ENCODE results near the gene RHOH.

RHOH gene

DNA sequence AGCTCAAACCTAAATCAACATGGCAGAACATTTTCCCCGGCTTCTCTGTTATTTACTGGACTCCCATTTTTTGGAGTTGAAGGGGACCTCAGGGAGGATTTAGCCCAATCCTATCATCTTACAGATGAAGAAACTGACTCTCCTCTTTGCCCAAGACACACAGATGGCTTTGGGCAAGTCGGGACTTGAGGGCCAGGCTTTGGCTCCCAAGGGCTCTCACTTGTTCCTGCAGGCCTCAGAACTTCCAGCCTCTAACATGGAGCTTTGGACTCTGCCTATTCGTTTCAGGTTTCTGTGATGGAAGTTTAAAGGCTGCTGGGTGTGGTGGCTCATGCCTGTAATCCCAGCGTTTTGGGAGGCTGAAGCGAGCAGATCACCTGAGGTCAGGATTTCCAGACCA lies 59.5 kb downstream of the RHOH start:
- no peak overlapping the region for H3K4me3 ChIP-seq (ENCODE audit: low read depth in 1 of 5, low read length in 5 of 5)
- H3K4me1 ChIP-seq (ENCODE audit: control insufficient read depth in 5 of 5, insufficient read depth in 5 of 5, low read length in 5 of 5): peaks cover 0 to 4% (median 0%) of the 10 kb centered on the region in 5 donors
- no peak overlapping the region for H3K9ac ChIP-seq (ENCODE audit: low read length in 5 of 5)
- no peaks in the 10 kb centered on the region for H3K36me3 ChIP-seq (ENCODE audit: control insufficient read depth in 5 of 5, insufficient read depth in 5 of 5, low read length in 5 of 5)
- H3K27ac ChIP-seq (ENCODE audit: low read depth, low read length): no peak overlapping the region
- H3K9me3 ChIP-seq (ENCODE audit: control insufficient read depth in 5 of 5, low read length in 5 of 5): no peaks in the 10 kb centered on the region
- H3K27me3 ChIP-seq (ENCODE audit: control insufficient read depth in 5 of 5, insufficient read depth in 4 of 5, low read length in 5 of 5): no peaks in the 10 kb centered on the region

DNA sequence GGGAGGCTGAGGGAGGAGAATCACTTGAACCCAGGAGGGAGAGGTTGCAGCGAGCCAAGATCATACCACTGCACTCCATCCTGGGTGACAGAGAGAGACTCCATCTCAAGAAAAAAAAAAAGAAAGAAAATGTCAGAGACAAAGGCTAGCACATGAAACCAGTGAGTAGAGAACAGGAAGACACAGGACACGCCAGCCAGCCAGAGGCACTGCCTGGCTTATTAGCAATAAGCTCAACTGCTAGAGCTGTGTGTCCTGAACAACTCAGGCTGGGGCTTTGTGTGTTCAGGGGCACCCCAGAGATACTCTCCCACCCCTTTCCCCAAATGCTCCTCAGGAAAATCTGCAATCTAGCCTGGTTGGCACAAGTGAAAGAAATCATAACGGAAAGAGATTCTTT lies 60.0 kb downstream of the RHOH start:
- no peak overlapping the region for H3K9ac ChIP-seq (ENCODE audit: low read length in 5 of 5)
- H3K9me3 ChIP-seq (ENCODE audit: control insufficient read depth in 5 of 5, low read length in 5 of 5): no peaks in the 10 kb centered on the region
- no peaks in the 10 kb centered on the region for H3K36me3 ChIP-seq (ENCODE audit: control insufficient read depth in 5 of 5, insufficient read depth in 5 of 5, low read length in 5 of 5)
- H3K4me3 ChIP-seq (ENCODE audit: low read depth in 1 of 5, low read length in 5 of 5): no peak overlapping the region
- no peak overlapping the region for H3K27ac ChIP-seq (ENCODE audit: low read depth, low read length)
- H3K4me1 ChIP-seq (ENCODE audit: control insufficient read depth in 5 of 5, insufficient read depth in 5 of 5, low read length in 5 of 5): peaks cover 0 to 4% (median 0%) of the 10 kb centered on the region in 5 donors
- no peaks in the 10 kb centered on the region for H3K27me3 ChIP-seq (ENCODE audit: control insufficient read depth in 5 of 5, insufficient read depth in 4 of 5, low read length in 5 of 5)

GRCh38 chr4:40258627-40259026 lies 61.8 kb downstream of the RHOH start:
- no peak overlapping the region for H3K4me3 ChIP-seq (ENCODE audit: low read depth in 1 of 5, low read length in 5 of 5)
- no peak overlapping the region for H3K9ac ChIP-seq (ENCODE audit: low read length in 5 of 5)
- H3K27ac ChIP-seq (ENCODE audit: low read depth, low read length): no peak overlapping the region
- no peaks in the 10 kb centered on the region for H3K9me3 ChIP-seq (ENCODE audit: control insufficient read depth in 5 of 5, low read length in 5 of 5)
- H3K27me3 ChIP-seq (ENCODE audit: control insufficient read depth in 5 of 5, insufficient read depth in 4 of 5, low read length in 5 of 5): no peaks in the 10 kb centered on the region
- H3K4me1 ChIP-seq (ENCODE audit: control insufficient read depth in 5 of 5, insufficient read depth in 5 of 5, low read length in 5 of 5): peaks cover 0 to 4% (median 0%) of the 10 kb centered on the region in 5 donors
- no peaks in the 10 kb centered on the region for H3K36me3 ChIP-seq (ENCODE audit: control insufficient read depth in 5 of 5, insufficient read depth in 5 of 5, low read length in 5 of 5)

- Histone ChIP-seq H3K9me3 (ENCODE audit: control insufficient read depth in 5 of 5, low read length in 5 of 5) (no peaks in the 10 kb centered on the region), H3K4me3 (ENCODE audit: low read depth in 1 of 5, low read length in 5 of 5) (no peak overlapping the region), H3K9ac (ENCODE audit: low read length in 5 of 5) (no peak overlapping the region), H3K4me1 (ENCODE audit: control insufficient read depth in 5 of 5, insufficient read depth in 5 of 5, low read length in 5 of 5) (peaks cover 0 to 10% (median 4%) of the 10 kb centered on the region in 5 donors), H3K36me3 (ENCODE audit: control insufficient read depth in 5 of 5, insufficient read depth in 5 of 5, low read length in 5 of 5) (no peaks in the 10 kb centered on the region), H3K27ac (ENCODE audit: low read depth, low read length) (no peak overlapping the region), H3K27me3 (ENCODE audit: control insufficient read depth in 5 of 5, insufficient read depth in 4 of 5, low read length in 5 of 5) (no peaks in the 10 kb centered on the region)
These were observed 64.6 kb downstream of the RHOH start for GRCh38 chr4:40261231-40262076.

DNA sequence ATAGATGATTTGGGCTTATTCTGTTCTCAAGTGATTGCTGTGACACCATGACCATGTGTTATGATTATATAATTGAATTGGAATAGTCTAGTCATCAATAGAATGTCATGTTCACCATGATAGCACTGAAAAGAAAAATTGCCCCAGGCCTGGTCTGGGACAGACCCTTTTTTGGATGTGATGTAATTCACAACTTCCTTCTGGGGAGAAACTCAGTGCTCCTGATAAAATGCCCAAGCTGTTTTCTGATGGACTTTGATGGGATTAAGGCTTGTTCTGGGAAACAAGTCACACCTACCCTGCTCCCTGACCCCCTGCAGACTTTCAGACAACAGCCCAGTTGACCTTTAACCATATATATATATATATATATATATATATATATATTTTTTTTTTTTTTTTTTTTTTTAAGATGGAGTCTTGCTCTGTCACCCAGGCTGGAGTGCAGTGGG lies 65.3 kb downstream of the RHOH start:
- H3K27me3 ChIP-seq (ENCODE audit: control insufficient read depth in 5 of 5, insufficient read depth in 4 of 5, low read length in 5 of 5): no peaks in the 10 kb centered on the region
- no peak overlapping the region for H3K4me3 ChIP-seq (ENCODE audit: low read depth in 1 of 5, low read length in 5 of 5)
- H3K9me3 ChIP-seq (ENCODE audit: control insufficient read depth in 5 of 5, low read length in 5 of 5): no peaks in the 10 kb centered on the region
- H3K36me3 ChIP-seq (ENCODE audit: control insufficient read depth in 5 of 5, insufficient read depth in 5 of 5, low read length in 5 of 5): no peaks in the 10 kb centered on the region
- H3K9ac ChIP-seq (ENCODE audit: low read length in 5 of 5): no peak overlapping the region
- H3K4me1 ChIP-seq (ENCODE audit: control insufficient read depth in 5 of 5, insufficient read depth in 5 of 5, low read length in 5 of 5): peaks cover 0 to 10% (median 4%) of the 10 kb centered on the region in 5 donors
- H3K27ac ChIP-seq (ENCODE audit: low read depth, low read length): no peak overlapping the region

GRCh38 chr4:40262861-40263260 lies 66.0 kb downstream of the RHOH start:
- Histone ChIP-seq H3K36me3 (ENCODE audit: control insufficient read depth in 5 of 5, insufficient read depth in 5 of 5, low read length in 5 of 5) (no peaks in the 10 kb centered on the region), H3K4me3 (ENCODE audit: low read depth in 1 of 5, low read length in 5 of 5) (no peak overlapping the region), H3K9me3 (ENCODE audit: control insufficient read depth in 5 of 5, low read length in 5 of 5) (no peaks in the 10 kb centered on the region), H3K27me3 (ENCODE audit: control insufficient read depth in 5 of 5, insufficient read depth in 4 of 5, low read length in 5 of 5) (no peaks in the 10 kb centered on the region), H3K4me1 (ENCODE audit: control insufficient read depth in 5 of 5, insufficient read depth in 5 of 5, low read length in 5 of 5) (peaks cover 0 to 10% (median 4%) of the 10 kb centered on the region in 5 donors), H3K27ac (ENCODE audit: low read depth, low read length) (no peak overlapping the region), H3K9ac (ENCODE audit: low read length in 5 of 5) (no peak overlapping the region)

- Histone ChIP-seq H3K4me3 (ENCODE audit: low read depth in 1 of 5, low read length in 5 of 5) (no peak overlapping the region), H3K27me3 (ENCODE audit: control insufficient read depth in 5 of 5, insufficient read depth in 4 of 5, low read length in 5 of 5) (no peaks in the 10 kb centered on the region), H3K9me3 (ENCODE audit: control insufficient read depth in 5 of 5, low read length in 5 of 5) (no peaks in the 10 kb centered on the region), H3K9ac (ENCODE audit: low read length in 5 of 5) (no peak overlapping the region), H3K4me1 (ENCODE audit: control insufficient read depth in 5 of 5, insufficient read depth in 5 of 5, low read length in 5 of 5) (peaks cover 0 to 10% (median 4%) of the 10 kb centered on the region in 5 donors), H3K36me3 (ENCODE audit: control insufficient read depth in 5 of 5, insufficient read depth in 5 of 5, low read length in 5 of 5) (no peaks in the 10 kb centered on the region), H3K27ac (ENCODE audit: low read depth, low read length) (no peak overlapping the region)
These were observed 67.7 kb downstream of the RHOH start for GRCh38 chr4:40264497-40264896.

- no peak overlapping the region for H3K9ac ChIP-seq (ENCODE audit: low read length in 5 of 5)
- no peaks in the 10 kb centered on the region for H3K36me3 ChIP-seq (ENCODE audit: control insufficient read depth in 5 of 5, insufficient read depth in 5 of 5, low read length in 5 of 5)
- no peaks in the 10 kb centered on the region for H3K9me3 ChIP-seq (ENCODE audit: control insufficient read depth in 5 of 5, low read length in 5 of 5)
- no peak overlapping the region for H3K27ac ChIP-seq (ENCODE audit: low read depth, low read length)
- H3K4me1 ChIP-seq (ENCODE audit: control insufficient read depth in 5 of 5, insufficient read depth in 5 of 5, low read length in 5 of 5): peaks cover 0 to 10% (median 4%) of the 10 kb centered on the region in 5 donors
- no peak overlapping the region for H3K4me3 ChIP-seq (ENCODE audit: low read depth in 1 of 5, low read length in 5 of 5)
- H3K27me3 ChIP-seq (ENCODE audit: control insufficient read depth in 5 of 5, insufficient read depth in 4 of 5, low read length in 5 of 5): no peaks in the 10 kb centered on the region
These were observed 68.4 kb downstream of the RHOH start for GRCh38 chr4:40264995-40265909.

GRCh38 chr4:40265910-40266274 lies 69.1 kb downstream of the RHOH start:
- Histone ChIP-seq H3K9me3 (ENCODE audit: control insufficient read depth in 5 of 5, low read length in 5 of 5) (no peaks in the 10 kb centered on the region), H3K27me3 (ENCODE audit: control insufficient read depth in 5 of 5, insufficient read depth in 4 of 5, low read length in 5 of 5) (no peaks in the 10 kb centered on the region), H3K9ac (ENCODE audit: low read length in 5 of 5) (no peak overlapping the region), H3K36me3 (ENCODE audit: control insufficient read depth in 5 of 5, insufficient read depth in 5 of 5, low read length in 5 of 5) (no peaks in the 10 kb centered on the region), H3K4me3 (ENCODE audit: low read depth in 1 of 5, low read length in 5 of 5) (no peak overlapping the region), H3K27ac (ENCODE audit: low read depth, low read length) (no peak overlapping the region), H3K4me1 (ENCODE audit: control insufficient read depth in 5 of 5, insufficient read depth in 5 of 5, low read length in 5 of 5) (peaks cover 0 to 10% (median 4%) of the 10 kb centered on the region in 5 donors)

- H3K9me3 ChIP-seq (ENCODE audit: control insufficient read depth in 5 of 5, low read length in 5 of 5): no peaks in the 10 kb centered on the region
- H3K36me3 ChIP-seq (ENCODE audit: control insufficient read depth in 5 of 5, insufficient read depth in 5 of 5, low read length in 5 of 5): no peaks in the 10 kb centered on the region
- H3K4me1 ChIP-seq (ENCODE audit: control insufficient read depth in 5 of 5, insufficient read depth in 5 of 5, low read length in 5 of 5): peaks cover 0 to 10% (median 4%) of the 10 kb centered on the region in 5 donors
- H3K27ac ChIP-seq (ENCODE audit: low read depth, low read length): no peak overlapping the region
- H3K9ac ChIP-seq (ENCODE audit: low read length in 5 of 5): no peak overlapping the region
- H3K27me3 ChIP-seq (ENCODE audit: control insufficient read depth in 5 of 5, insufficient read depth in 4 of 5, low read length in 5 of 5): no peaks in the 10 kb centered on the region
- no peak overlapping the region for H3K4me3 ChIP-seq (ENCODE audit: low read depth in 1 of 5, low read length in 5 of 5)
These were observed 72.3 kb downstream of the RHOH start for GRCh38 chr4:40269133-40269532.
